GM12878 (cell line): ENCODE results near the gene EYA2. TPM values are rescaled to one million over a fixed set of nuclear protein-coding genes. Genes with fewer than 3 reads are reported as not detected.

Experiments
- ATAC-seq: fragments of 200-7000 bp; cut with Tn5 transposase; 3 replicates; pipeline ENCODE4 v1.9.1; 2020; ENCODE audit warnings: mild to moderate bottlenecking, moderate library complexity
- BruUV-seq: library from RNA; stranded (reverse); fragments of 400-500 nt; replicated peaks from 2 replicates; lab custom pipeline; 2021; lab: Mats Ljungman, UMichigan
- CTCF ChIA-PET: fragments of 300-600 bp; sonication (Branson Sonifier 250); formaldehyde crosslinking; extraction: SDS; loops from one replicate; lab custom pipeline; 2021; ENCODE audit warnings: inconsistent platforms; lab: Yijun Ruan, JAX
- POLR2A ChIA-PET: fragments of 350-600 bp; formaldehyde crosslinking; extraction: SDS; loops from one replicate; lab custom pipeline; 2021; ENCODE audit warnings: inconsistent platforms; lab: Charles Lee
- RAD21 ChIA-PET: fragments of 300-600 bp; sonication (Branson Sonifier 250); formaldehyde crosslinking; loops from one replicate; lab custom pipeline; 2023; ENCODE audit warnings: antibody characterized with exemption; ENCODE audit not compliant: unreplicated experiment; lab: Charles Lee
- SMC1A ChIA-PET: fragments of 300-600 bp; sonication (Branson Sonifier 250); formaldehyde crosslinking; loops from one replicate; lab custom pipeline; 2023; ENCODE audit not compliant: unreplicated experiment, uncharacterized antibody; lab: Charles Lee
- DNase-seq: peaks from one replicate; pipeline ENCODE4 v3.0.0-alpha.2; 2011; ENCODE audit warnings: low read depth, low spot score
- FAIRE-seq: peaks from 3 replicates; lab custom pipeline; 2011; peaks lifted over from hg19 to GRCh38; lab: Jason Lieb, UNC
- H2AFZ ChIP-seq: 2 replicates; pipeline ENCODE4 v1.6.0; 2011; ENCODE audit warnings: low read depth, low read length, control low read depth; ENCODE audit not compliant: control insufficient read depth
- H3K27ac ChIP-seq: 2 replicates; pipeline ENCODE4 v1.5.1; 2011; ENCODE audit warnings: control low read depth; ENCODE audit not compliant: control insufficient read depth, insufficient read depth
- H3K27me3 ChIP-seq, 2 experiments: replicated peaks in 1 of 2; 2 replicates each; pipeline versions ENCODE4 v1.6.0 to v1.6.1; 2011; ENCODE audit warnings: low read length in 1 of 2; ENCODE audit not compliant: control insufficient read depth in 2 of 2, insufficient read depth in 2 of 2
- H3K36me3 ChIP-seq, 2 experiments: 2 replicates each; pipeline ENCODE4 v1.5.1; 2011; ENCODE audit warnings: low read length in 1 of 2; ENCODE audit not compliant: control insufficient read depth in 2 of 2, insufficient read depth in 2 of 2
- H3K4me1 ChIP-seq: 2 replicates; pipeline ENCODE4 v1.6.1; 2011; ENCODE audit warnings: mild to moderate bottlenecking, low read length, moderate library complexity, mixed read lengths; ENCODE audit not compliant: control insufficient read depth, insufficient read depth
- H3K4me2 ChIP-seq: 2 replicates; pipeline ENCODE4 v1.6.0; 2011; ENCODE audit warnings: control low read depth; ENCODE audit not compliant: control insufficient read depth, insufficient read depth
- H3K4me3 ChIP-seq: fragments of 200-600 bp; sonication (generic); 2 replicates; pipeline ENCODE4 v1.5.1; 2016
- H3K79me2 ChIP-seq: 2 replicates; pipeline ENCODE4 v1.6.0; 2011; ENCODE audit warnings: low read length; ENCODE audit not compliant: control insufficient read depth, insufficient read depth
- H3K9ac ChIP-seq: 2 replicates; pipeline ENCODE4 v1.8.0; 2011; ENCODE audit warnings: low read length, control low read depth, mixed read lengths; ENCODE audit not compliant: control insufficient read depth, insufficient read depth
- H3K9me3 ChIP-seq: replicated peaks from 3 replicates; pipeline ENCODE4 v1.5.1; 2011; ENCODE audit warnings: mild to moderate bottlenecking, low read length; ENCODE audit not compliant: control insufficient read depth, insufficient read depth
- H4K20me1 ChIP-seq: 2 replicates; pipeline ENCODE4 v1.6.0; 2011; ENCODE audit not compliant: control insufficient read depth, insufficient read depth
- CBX3 ChIP-seq: fragments of 200-600 bp; sonication (generic); IDR thresholded peaks from 2 replicates; pipeline ENCODE4 v1.6.1; 2016; ENCODE audit warnings: low read depth, borderline replicate concordance
- JUND ChIP-seq: IDR thresholded peaks from 2 replicates; pipeline ENCODE4 v1.6.1; 2012; ENCODE audit warnings: low read depth, mild to moderate bottlenecking, low read length, improper control_type of control experiment, moderate library complexity
- MTA2 ChIP-seq: fragments of 450-650 bp; IDR thresholded peaks from 2 replicates; pipeline ENCODE4 v1.6.1; 2016; ENCODE audit warnings: low read depth, mild to moderate bottlenecking, moderate library complexity
- NFXL1 ChIP-seq: fragments of 450-650 bp; IDR thresholded peaks from 2 replicates; pipeline ENCODE4 v1.6.1; 2017; ENCODE audit warnings: antibody characterized with exemption, mild to moderate bottlenecking, borderline replicate concordance
- SMARCA5 ChIP-seq: fragments of 450-650 bp; IDR thresholded peaks from 2 replicates; pipeline ENCODE4 v1.6.1; 2017; ENCODE audit warnings: mild to moderate bottlenecking
- STAT3 ChIP-seq: IDR thresholded peaks from 2 replicates; pipeline ENCODE4 v1.6.1; 2011; ENCODE audit warnings: low read depth, low read length, improper control_type of control experiment
- YBX1 ChIP-seq: fragments of 450-650 bp; IDR thresholded peaks from 2 replicates; pipeline ENCODE4 v1.6.1; 2016; ENCODE audit warnings: antibody characterized with exemption
- ZBTB40 ChIP-seq: fragments of 450-650 bp; IDR thresholded peaks from 2 replicates; pipeline ENCODE4 v1.6.1; 2016; ENCODE audit warnings: mild to moderate bottlenecking, moderate library complexity, borderline replicate concordance
- WGBS: methylation state at CpG from one replicate; pipeline ENCODE4 v1.1.6; 2016; ENCODE audit warnings: low lambda C conversion rate; ENCODE audit not compliant: insufficient replicate concordance, insufficient coverage; ENCODE audit errors: missing lambda C conversion rate; 5-methylcytosine and 5-hydroxymethylcytosine counted together
- in situ Hi-C: fragments of 300-500 bp; cut with MboI; formaldehyde crosslinking; loops from 9 replicates; pipeline ENCODE4 v1.14.3; 2018; ENCODE audit warnings: mixed read lengths
- intact Hi-C: fragments of 100-400 bp; cut with micrococcal nuclease; formaldehyde crosslinking; loops from one replicate; pipeline ENCODE4 v1.14.2; 2022; ENCODE audit not compliant: unreplicated experiment
- polyA plus RNA-seq, 11 experiments: library from polyadenylated mRNA; depleted of rRNA in 4 of 11; unstranded in 6 of 11; stranded (reverse) in 5 of 11; fragments of >200 nt; fragmentation: Nextera tagmentation in 4 of 11; fragmentation: Illumina TruSeq in 1 of 11; extraction: Ambion mirVana in 4 of 11; extraction: Trizol in 1 of 11; gene quantifications; 1 replicate in 1 of 11; 2 replicates in 10 of 11; pipeline versions ENCODE4 v1.2.1 to v1.2.3, GENCODE V29; 2011 to 2016; ENCODE audit warnings: inconsistent platforms in 2 of 11, missing spikeins in 2 of 11, low read depth in 1 of 11
- total RNA-seq, 4 experiments: library from RNA; depleted of rRNA in 3 of 4; stranded (reverse); fragments of >200 nt in 3 of 4; fragmentation: Illumina TruSeq in 1 of 4; extraction: Trizol in 1 of 4; gene quantifications; 2 replicates each; pipeline versions ENCODE4 v1.2.1 to v1.2.3, GENCODE V29; 2013 to 2021

The EYA2 gene
- total and polyA plus RNA-seq, 10 of the 15 experiments (the other 5 are each of a cell fraction or from before 2014, with no cell fraction given): 0.20 TPM; not detected in 9

DNA sequence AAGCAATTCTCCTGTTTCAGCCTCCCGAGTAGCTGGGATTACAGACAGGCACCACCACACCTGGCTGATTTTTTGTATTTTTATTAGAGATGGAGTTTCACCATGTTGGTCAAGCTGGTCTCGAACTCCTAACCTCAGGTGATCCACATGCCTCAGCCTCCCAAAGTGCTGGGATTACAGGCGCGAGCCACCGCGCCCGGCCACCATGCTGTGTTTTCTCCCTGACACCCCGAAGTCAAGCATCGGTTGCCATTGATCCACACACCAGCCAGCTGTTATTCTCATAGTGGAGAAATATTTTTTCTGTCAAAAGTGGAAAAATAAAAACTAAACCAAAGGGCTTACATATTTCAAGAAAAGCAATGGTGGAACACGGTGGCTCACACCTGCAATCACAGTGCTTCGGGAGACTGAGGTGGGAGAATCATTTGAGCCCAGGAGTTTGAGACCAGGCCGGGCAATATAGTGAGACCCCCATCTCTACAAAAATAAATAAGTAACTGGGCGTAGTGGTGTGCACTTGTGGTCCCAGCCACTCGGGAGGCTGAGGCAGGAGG lies 304.4 kb downstream of the EYA2 start:
- in situ Hi-C loops: loop anchor here (5.0 kb wide), 1 partner anchor 183 kb away; no protein-coding TSS in a partner anchor
- POLR2A ChIA-PET: interaction anchor here (2.1 kb wide), 1 partner anchor 76 kb away, joined by 5 read pairs; no protein-coding TSS in a partner anchor

DNA sequence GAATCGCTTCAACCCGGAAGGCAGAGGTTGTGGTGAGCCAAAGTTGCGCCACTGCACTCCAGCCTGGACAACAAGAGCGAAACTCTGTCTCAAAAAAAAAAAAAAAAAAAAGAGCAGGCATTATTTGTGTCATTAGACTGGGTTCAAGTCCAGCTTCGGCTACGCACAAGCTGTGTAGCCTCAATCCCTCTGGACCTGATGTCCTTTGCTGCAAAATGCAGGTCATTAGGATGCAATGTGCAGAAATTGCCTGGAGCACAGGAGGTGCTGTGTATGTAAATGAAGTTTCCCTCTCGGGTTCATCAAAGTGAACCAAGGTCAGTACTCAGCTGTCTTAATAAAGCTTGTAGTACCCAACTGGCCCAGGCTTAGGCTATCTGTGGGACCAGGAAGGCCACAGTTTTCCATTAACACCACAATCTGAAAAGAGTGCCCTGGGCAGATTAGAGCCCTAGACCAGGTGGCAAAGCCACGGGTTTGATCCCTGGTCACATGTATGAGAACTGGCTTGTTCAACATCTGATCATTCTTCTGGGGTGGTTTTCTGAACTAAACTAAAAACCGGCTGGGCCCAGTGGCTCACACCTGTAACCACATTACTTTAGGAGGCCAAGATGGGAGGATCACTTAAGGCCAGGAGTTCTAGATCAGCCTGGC lies 306.6 kb downstream of the EYA2 start:
- H3K79me2 ChIP-seq: no peaks in the 10 kb centered on the region
- no peak overlapping the region for H3K4me3 ChIP-seq
- WGBS: 74% methylated on average over 9 of the region's 9 CpGs
- DNase-seq (no peak), ATAC-seq (no peak), FAIRE-seq (no peak)
- ChIA-PET SMC1A (interaction anchor here (0.6 to 7.1 kb wide), 2 partner anchors 181 to 189 kb away, joined by 3 to 140 read pairs; no protein-coding TSS in a partner anchor), POLR2A (interaction anchor here (0.6 to 1.2 kb wide), 4 partner anchors 42 to 494 kb away, joined by 3 to 6 read pairs (median 4); no protein-coding TSS in a partner anchor), CTCF (interaction anchor here (0.6 to 16.9 kb wide), 2 partner anchors 182 to 198 kb away, joined by 4 to 326 read pairs; no protein-coding TSS in a partner anchor), RAD21 (interaction anchor here (0.7 to 5.9 kb wide), 4 partner anchors 13 to 514 kb away, joined by 3 to 141 read pairs (median 4); no protein-coding TSS in a partner anchor)
- H3K27me3 ChIP-seq: no peaks in the 10 kb centered on the region
- no TSS peak for BruUV-seq
- intact Hi-C loops: no loop called here
- 0 out of 2 replicates have a peak overlapping the region, but pooled peaks have one; percentile 2 for H3K4me2 ChIP-seq
- no peak overlapping the region for H3K27ac ChIP-seq
- in situ Hi-C loops: no loop called here
- no peaks in the 10 kb centered on the region for H3K9me3 ChIP-seq
- no peak for TF ChIP-seq JUND
- no peak for TF ChIP-seq ZBTB40
- TF ChIP-seq STAT3: no peak
- TF ChIP-seq CBX3: no peak
- no peak for TF ChIP-seq SMARCA5
- no peak overlapping the region for H3K9ac ChIP-seq
- H3K4me1 ChIP-seq: peaks cover 17% of the 10 kb centered on the region
- no peaks in the 10 kb centered on the region for H3K36me3 ChIP-seq
- H2AFZ ChIP-seq: no peak overlapping the region
- H4K20me1 ChIP-seq: no peaks in the 10 kb centered on the region

More for the DNA sequence above, 304.4 kb downstream of the EYA2 start:
- Histone ChIP-seq H2AFZ (no peak overlapping the region), H3K9ac (no peak overlapping the region), H3K36me3 (no peaks in the 10 kb centered on the region), H3K27ac (no peak overlapping the region), H3K9me3 (no peaks in the 10 kb centered on the region), H3K79me2 (no peaks in the 10 kb centered on the region), H3K4me3 (no peak overlapping the region), H3K27me3 (no peaks in the 10 kb centered on the region), H3K4me1 (peaks cover 17% of the 10 kb centered on the region), H3K4me2 (no peak overlapping the region), H4K20me1 (no peaks in the 10 kb centered on the region)
- intact Hi-C loops: loop anchor here (5.0 to 10.0 kb wide), 2 partner anchors 73 to 444 kb away; no protein-coding TSS in a partner anchor
- FAIRE-seq (no peak), DNase-seq (no peak), ATAC-seq (no peak)
- ChIA-PET SMC1A (interaction anchor here (0.7 to 7.1 kb wide), 15 partner anchors 8 to 465 kb away, joined by 3 to 140 read pairs (median 5); partner anchors contain the start of gene ZMYND8), RAD21 (interaction anchor here (0.8 to 5.9 kb wide), 15 partner anchors 20 to 465 kb away, joined by 3 to 141 read pairs (median 5); partner anchors contain the start of gene ZMYND8), CTCF (interaction anchor here (0.7 to 16.9 kb wide), 16 partner anchors 10 to 1421 kb away, joined by 3 to 326 read pairs (median 4); no protein-coding TSS in a partner anchor)
- WGBS: 88% methylated on average over 13 of the region's 14 CpGs
- TF ChIP-seq MTA2 (no peak), NFXL1 (0 out of 2 replicates have a peak, but pooled peaks have one; percentile 59), YBX1 (no peak)
- BruUV-seq: no TSS peak
